Stimulated activated CD8-positive, alpha-beta memory T cell treated with anti-CD3 and anti-CD28 coated beads, Interleukin-15, amount 100 ng/mL, for 4 hours (primary cell): ENCODE data around the gene ADGRD1.

Experiments
- DNase-seq, 2 donors: peaks; one replicate each; pipeline ENCODE4 v3.0.0-alpha.2; 2020; ENCODE audit warnings: low read depth in 2 of 2

Gene ADGRD1

GRCh38 chr12:131041968-131042833 lies 88.5 kb downstream of the ADGRD1 start:
- DNase-seq: no peak

- no peak for DNase-seq
These were observed 89.1 kb downstream of the ADGRD1 start for GRCh38 chr12:131042834-131043245.

GRCh38 chr12:131043401-131043871 lies 89.7 kb downstream of the ADGRD1 start:
- DNase-seq: no peak

GRCh38 chr12:131044136-131044535 lies 90.4 kb downstream of the ADGRD1 start:
- no peak for DNase-seq

DNA sequence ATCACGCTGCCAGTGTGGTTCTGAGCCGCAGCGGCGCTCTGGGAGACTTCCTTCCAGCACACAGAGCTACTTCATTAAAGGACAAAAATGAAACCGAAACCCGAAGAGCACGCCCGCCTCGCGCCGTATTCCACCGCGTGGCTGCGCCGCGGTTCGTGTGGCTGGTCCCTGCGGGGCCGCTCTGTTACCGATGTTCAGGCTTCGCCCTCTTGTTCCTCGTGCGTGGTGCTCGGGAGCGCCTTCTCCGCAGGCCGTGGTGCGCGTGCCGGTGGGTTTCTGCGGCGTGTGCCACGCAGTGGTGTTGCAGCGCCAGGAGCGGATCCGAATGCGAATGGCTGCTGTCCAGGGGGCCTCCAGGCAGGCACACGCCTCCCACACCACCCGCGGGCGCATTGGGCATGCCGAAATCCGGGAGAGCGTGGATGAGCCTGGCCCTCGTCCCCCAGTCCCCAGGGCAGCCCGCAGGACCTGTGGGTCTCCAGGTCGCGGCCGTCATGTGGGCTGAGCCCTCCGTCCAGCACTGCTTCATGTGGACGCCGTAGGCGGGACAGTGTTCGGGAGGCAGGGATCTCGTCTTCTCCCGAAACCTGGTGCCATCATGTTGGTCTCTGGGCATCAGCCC lies 91.2 kb downstream of the ADGRD1 start:
- DNase-seq: no peak

GRCh38 chr12:131045705-131046460 lies 92.2 kb downstream of the ADGRD1 start:
- DNase-seq: no peak

GRCh38 chr12:131046813-131047788 lies 93.4 kb downstream of the ADGRD1 start:
- no peak for DNase-seq

GRCh38 chr12:131047789-131048610 lies 94.3 kb downstream of the ADGRD1 start:
- no peak for DNase-seq

GRCh38 chr12:131048611-131048990 lies 94.9 kb downstream of the ADGRD1 start:
- DNase-seq: no peak

- no peak for DNase-seq
These were observed 95.3 kb downstream of the ADGRD1 start for GRCh38 chr12:131049002-131049401.

DNA sequence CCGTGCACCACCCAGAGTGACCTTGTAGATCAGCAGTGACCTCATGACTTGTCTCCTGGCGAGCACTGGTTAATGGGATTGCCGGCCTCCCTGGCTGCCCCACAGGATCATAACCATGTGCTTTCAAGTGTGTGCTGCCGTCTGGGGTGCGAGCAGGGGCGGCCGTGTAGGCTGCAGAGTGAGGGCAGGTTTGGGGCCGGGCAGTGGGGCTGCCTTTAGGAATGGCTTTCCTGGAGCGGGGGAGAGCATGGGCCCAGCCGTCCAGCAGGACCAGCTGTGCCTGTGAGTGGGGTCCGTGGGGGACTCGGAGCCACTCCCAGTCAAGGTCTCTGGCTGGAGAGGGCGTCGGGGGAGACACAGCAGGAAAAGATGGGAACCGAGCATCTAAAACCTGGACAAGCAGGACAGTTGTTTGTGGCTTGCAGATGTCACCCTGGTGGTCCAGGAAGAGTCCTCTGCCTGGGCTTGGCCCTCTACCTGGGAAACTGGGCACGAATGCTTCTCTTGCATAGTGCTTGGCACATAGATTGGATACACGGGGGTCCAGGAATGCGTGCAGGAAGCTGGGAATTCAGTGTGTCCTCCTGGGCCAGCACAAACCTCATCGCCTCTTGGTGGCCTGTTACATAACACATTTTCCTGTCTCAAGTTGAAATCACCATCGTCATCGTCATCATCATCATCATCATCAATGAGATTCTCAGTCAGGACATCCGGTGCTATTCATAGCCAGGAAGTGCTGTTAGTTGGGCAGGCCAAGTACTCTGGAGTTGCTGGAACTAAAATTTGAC lies 96.0 kb downstream of the ADGRD1 start:
- no peak for DNase-seq

GRCh38 chr12:131050463-131051154 lies 96.9 kb downstream of the ADGRD1 start:
- no peak for DNase-seq

- no peak for DNase-seq
These were observed 97.4 kb downstream of the ADGRD1 start for GRCh38 chr12:131051155-131051473.

GRCh38 chr12:131052063-131052781 lies 98.5 kb downstream of the ADGRD1 start:
- DNase-seq: no peak

GRCh38 chr12:131052929-131053328 lies 99.2 kb downstream of the ADGRD1 start:
- no peak for DNase-seq

- no peak for DNase-seq
These were observed 99.9 kb downstream of the ADGRD1 start for GRCh38 chr12:131053567-131053966.

- DNase-seq: no peak
These were observed 100.8 kb downstream of the ADGRD1 start for GRCh38 chr12:131054345-131055092.

DNA sequence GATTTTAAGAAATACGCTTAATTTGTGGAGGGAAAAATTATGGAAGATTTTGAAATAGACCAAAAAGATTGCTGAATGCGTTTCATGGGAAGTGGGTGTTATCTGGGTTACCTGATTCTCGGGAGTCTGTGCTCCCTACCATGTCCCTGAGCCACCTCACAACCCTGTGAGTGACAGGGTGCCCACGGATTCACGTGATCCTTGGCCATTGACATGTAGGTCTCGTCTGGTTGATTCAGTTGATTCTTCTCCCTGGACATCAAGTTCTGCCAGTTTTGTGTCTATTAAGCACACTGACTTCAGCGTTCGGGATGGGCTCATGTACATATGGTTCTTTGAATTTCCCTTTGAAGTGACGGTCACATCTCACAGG lies 101.4 kb downstream of the ADGRD1 start:
- no peak for DNase-seq
